Neural cell (in vitro differentiated cells): ENCODE results near the gene CRIM1. TPM values are rescaled to one million over a fixed set of nuclear protein-coding genes. Genes with fewer than 3 reads are reported as not detected.

Experiments
- H2AFZ ChIP-seq: fragments of 200-600, 300-800 bp; sonication (generic), shearing (Covaris generic); 2 replicates; pipeline ENCODE4 v1.6.0; 2014; ENCODE audit warnings: low read depth, mild to moderate bottlenecking, antibody characterized with exemption, low read length, moderate library complexity
- H3F3A ChIP-seq: fragments of 200-600 bp; shearing (Covaris generic); 2 replicates; pipeline ENCODE4 v1.6.1; 2016; ENCODE audit warnings: mild to moderate bottlenecking, moderate library complexity, mixed read lengths, antibody characterized with exemption, low read length; ENCODE audit not compliant: insufficient read depth, poor library complexity, severe bottlenecking
- H3K27ac ChIP-seq: fragments of 200-600, 300-800 bp; sonication (generic), shearing (Covaris generic); 2 replicates; pipeline ENCODE4 v1.5.1; 2014; ENCODE audit warnings: mild to moderate bottlenecking, low read length, moderate library complexity
- H3K27me3 ChIP-seq: fragments of 300-800, 200-600 bp; sonication (generic), shearing (Covaris generic); 2 replicates; pipeline ENCODE4 v1.6.0; 2014; ENCODE audit warnings: mild to moderate bottlenecking, low read depth, low read length, moderate library complexity; ENCODE audit not compliant: insufficient read depth
- H3K36me3 ChIP-seq: fragments of 300-800, 200-600 bp; sonication (generic), shearing (Covaris generic); 2 replicates; pipeline ENCODE4 v1.5.1; 2014; ENCODE audit warnings: mild to moderate bottlenecking, antibody characterized with exemption, low read length, moderate library complexity; ENCODE audit not compliant: insufficient read depth
- H3K4me2 ChIP-seq: fragments of 300-800, 200-600 bp; sonication (generic), shearing (Covaris generic); 2 replicates; pipeline ENCODE4 v1.6.0; 2014; ENCODE audit warnings: mild to moderate bottlenecking, low read length
- H3K4me3 ChIP-seq: fragments of 300-800, 200-600 bp; sonication (generic), shearing (Covaris generic); 2 replicates; pipeline ENCODE4 v1.5.1; 2014; ENCODE audit warnings: mild to moderate bottlenecking, low read length, moderate library complexity
- H3K79me2 ChIP-seq: fragments of 200-600 bp; shearing (Covaris generic); replicated peaks from 2 replicates; pipeline ENCODE4 v1.6.0; 2014; ENCODE audit warnings: mild to moderate bottlenecking, low read length, moderate library complexity; ENCODE audit not compliant: insufficient read depth
- H3K9ac ChIP-seq: fragments of 300-800, 200-600 bp; sonication (generic), shearing (Covaris generic); 2 replicates; pipeline ENCODE4 v1.6.1; 2016; ENCODE audit warnings: mild to moderate bottlenecking, low read length, mixed read lengths
- H3K9me2 ChIP-seq: fragments of 200-600 bp; shearing (Covaris generic); 2 replicates; pipeline ENCODE4 v1.6.1; 2016; ENCODE audit warnings: mild to moderate bottlenecking, low read length, mixed read lengths; ENCODE audit not compliant: insufficient read depth
- H3K9me3 ChIP-seq: fragments of 200-600, 300-800 bp; sonication (generic), shearing (Covaris generic); 2 replicates; pipeline ENCODE4 v1.6.1; 2016; ENCODE audit warnings: mild to moderate bottlenecking, mixed run types, low read length, moderate library complexity, mixed read lengths
- H4K20me1 ChIP-seq: fragments of 200-600 bp; shearing (Covaris generic); 2 replicates; pipeline ENCODE4 v1.6.1; 2016; ENCODE audit warnings: mild to moderate bottlenecking, mixed run types; ENCODE audit not compliant: insufficient read depth
- CTCF ChIP-seq: fragments of 450-650 bp; IDR thresholded peaks from 2 replicates; pipeline ENCODE4 v1.5.1; 2014; ENCODE audit warnings: antibody characterized with exemption, mild to moderate bottlenecking, moderate library complexity; ENCODE audit not compliant: poor library complexity, severe bottlenecking
- EP300 ChIP-seq: fragments of 450-650 bp; conservative IDR thresholded peaks from 2 replicates; pipeline ENCODE4 v1.6.1; 2014; ENCODE audit warnings: antibody characterized with exemption, mild to moderate bottlenecking, moderate library complexity; ENCODE audit not compliant: poor library complexity, severe bottlenecking
- EZH2 ChIP-seq: fragments of 200-600, 300-800 bp; shearing (Covaris generic), sonication (generic); IDR thresholded peaks from 2 replicates; pipeline ENCODE4 v1.6.1; 2014; ENCODE audit warnings: antibody characterized with exemption, low read length, borderline replicate concordance, mild to moderate bottlenecking; ENCODE audit not compliant: insufficient read depth, poor library complexity, severe bottlenecking
- MXI1 ChIP-seq: fragments of 450-650 bp; conservative IDR thresholded peaks from 2 replicates; pipeline ENCODE4 v1.6.1; 2014; ENCODE audit warnings: antibody characterized with exemption, mild to moderate bottlenecking; ENCODE audit not compliant: poor library complexity, severe bottlenecking
- POLR2AphosphoS5 ChIP-seq: IDR thresholded peaks from 2 replicates; pipeline ENCODE4 v1.6.1; 2012
- RAD21 ChIP-seq: fragments of 450-650 bp; conservative IDR thresholded peaks from 2 replicates; pipeline ENCODE4 v1.6.1; 2014; ENCODE audit warnings: antibody characterized with exemption, mild to moderate bottlenecking, moderate library complexity
- REST ChIP-seq: IDR thresholded peaks from 2 replicates; pipeline ENCODE4 v1.6.1; 2012; ENCODE audit warnings: borderline replicate concordance
- SMC3 ChIP-seq: fragments of 450-650 bp; conservative IDR thresholded peaks from 2 replicates; pipeline ENCODE4 v1.6.1; 2014; ENCODE audit warnings: antibody characterized with exemption, mild to moderate bottlenecking, moderate library complexity; ENCODE audit not compliant: poor library complexity
- TAF1 ChIP-seq: IDR thresholded peaks from 2 replicates; pipeline ENCODE4 v1.6.1; 2012; ENCODE audit warnings: low read depth
- polyA plus RNA-seq: library from polyadenylated mRNA; depleted of rRNA; stranded (reverse); fragments of >200 nt; gene quantifications from 2 replicates; pipeline ENCODE4 v1.2.3, GENCODE V29; 2014

Gene CRIM1
- polyA plus RNA-seq, 1 donor from 2014 or later, result 6.7 TPM

- H3K4me3 ChIP-seq, result no peak overlapping the region
- no peak overlapping the region for H2AFZ ChIP-seq
- no peaks in the 10 kb centered on the region for H3F3A ChIP-seq
- no peak overlapping the region for H3K9ac ChIP-seq
- H4K20me1 ChIP-seq, result no peaks in the 10 kb centered on the region
- no peaks in the 10 kb centered on the region for H3K9me2 ChIP-seq
- TF ChIP-seq CTCF (peak; percentile 33), POLR2AphosphoS5 (no peak)
- no peaks in the 10 kb centered on the region for H3K27me3 ChIP-seq
- no peaks in the 10 kb centered on the region for H3K9me3 ChIP-seq
- H3K27ac ChIP-seq, result no peak overlapping the region
- no peak overlapping the region for H3K4me2 ChIP-seq
- H3K79me2 ChIP-seq, result no peaks in the 10 kb centered on the region
- no peaks in the 10 kb centered on the region for H3K36me3 ChIP-seq
Observed at GRCh38 chr2:36459725-36460137, 104.2 kb downstream of the CRIM1 start.

GRCh38 chr2:36461039-36461681 is 105.6 kb downstream of the CRIM1 start:
- Histone ChIP-seq H3K4me3 (no peak overlapping the region), H3K9ac (no peak overlapping the region), H3K9me2 (no peaks in the 10 kb centered on the region), H3K9me3 (no peaks in the 10 kb centered on the region), H3F3A (no peaks in the 10 kb centered on the region), H2AFZ (no peak overlapping the region), H3K36me3 (no peaks in the 10 kb centered on the region), H3K27me3 (no peaks in the 10 kb centered on the region), H3K4me2 (no peak overlapping the region), H4K20me1 (no peaks in the 10 kb centered on the region), H3K27ac (no peak overlapping the region), H3K79me2 (no peaks in the 10 kb centered on the region)
- no peak for TF ChIP-seq TAF1
- no peak for TF ChIP-seq CTCF
- no peak for TF ChIP-seq REST
- no peak for TF ChIP-seq POLR2AphosphoS5
- TF ChIP-seq EZH2, result no peak
- TF ChIP-seq EP300, result no peak
- no peak for TF ChIP-seq RAD21
- TF ChIP-seq MXI1, result no peak
- TF ChIP-seq SMC3, result no peak
